ENCODE results near the gene PLA2G3. TPM values are rescaled to one million over a fixed set of nuclear protein-coding genes. Genes with fewer than 3 reads are reported as not detected.
A peak's percentile ranks its signal among the peaks of the same experiment; 100 is the strongest.

The PLA2G3 gene
- total RNA-seq, 1 experiment from 2014 or later, result 8.2 TPM

GRCh38 chr22:31148953-31149627 lies 8.8 kb upstream of the PLA2G3 start:
- H3K27ac Mint-ChIP-seq, result peak overlapping the region in 1 of 3 experiments; percentile 45; a peak in 1 of 7 replicates
- H4K20me1 ChIP-seq (ENCODE audit: control insufficient read depth, insufficient read depth, insufficient read length), result no peaks in the 10 kb centered on the region
- H3T11ph ChIP-seq (ENCODE audit: low read length), result no peak overlapping the region
- H2BK120ac ChIP-seq (ENCODE audit: low read depth, low read length, poor library complexity, severe bottlenecking), result no peak overlapping the region
- H2BK20ac ChIP-seq (ENCODE audit: low read depth, low read length, poor library complexity, severe bottlenecking), result no peak overlapping the region
- H3K56ac ChIP-seq (ENCODE audit: insufficient read length, low read depth, low read length), result no peak overlapping the region
- H3K4me3 Mint-ChIP-seq, result no peak overlapping the region; a peak in 1 of 5 replicates
- peaks cover 0 to 4% of the 10 kb centered on the region in 2 experiments; a peak in 2 of 4 replicates for H3K4me1 Mint-ChIP-seq
- no peak overlapping the region for H2AFZ ChIP-seq (ENCODE audit: low read length)
- H3K9ac ChIP-seq (ENCODE audit: extremely low read depth, insufficient read length, low read length), result no peak overlapping the region
- no peaks in the 10 kb centered on the region for H3K79me2 ChIP-seq (ENCODE audit: insufficient read depth, low read length)
- no peak overlapping the region for H3K4ac ChIP-seq (ENCODE audit: low read depth, low read length)
- no peak overlapping the region for H3K14ac ChIP-seq (ENCODE audit: insufficient read depth, low read length)
- H2BK5ac ChIP-seq (ENCODE audit: insufficient read length, low read length), result no peak overlapping the region
- H2BK12ac ChIP-seq (ENCODE audit: insufficient read length, low read depth, low read length), result no peak overlapping the region
- no CpG with 5 or more reads among the region's 5 CpGs for WGBS (ENCODE audit: extremely low coverage, insufficient read length, low lambda C conversion rate)
- no peaks in the 10 kb centered on the region for H3K4me1 ChIP-seq (ENCODE audit: insufficient read depth, low read length)
- H3K36me3 Mint-ChIP-seq (ENCODE audit: insufficient read depth in 1 of 3, low read depth in 3 of 3), result peaks cover 0 to 13% (median 5%) of the 10 kb centered on the region in 3 experiments; a peak in 3 of 7 replicates
- H3K27ac ChIP-seq (ENCODE audit: insufficient read length, low read depth, low read length), result no peak overlapping the region
- H4K91ac ChIP-seq (ENCODE audit: insufficient read length, low read depth, low read length), result no peak overlapping the region
- H3K79me1 ChIP-seq (ENCODE audit: insufficient read depth, low read depth, low read length, poor library complexity, severe bottlenecking), result no peaks in the 10 kb centered on the region
- no peak overlapping the region for H3K18ac ChIP-seq (ENCODE audit: insufficient read length, low read depth, low read length)
- H3K27me3 ChIP-seq (ENCODE audit: insufficient read depth, low read length), result no peaks in the 10 kb centered on the region
- H2BK15ac ChIP-seq (ENCODE audit: low read depth, low read length), result no peak overlapping the region
- TF ChIP-seq CTCF (conservative IDR thresholded peaks at IDR 0.05), result peak; percentile 95
- H3K23ac ChIP-seq (ENCODE audit: insufficient read length, low read depth, low read length), result no peak overlapping the region
- H3K27me3 Mint-ChIP-seq (ENCODE audit: low read depth), result peaks cover 35% of the 10 kb centered on the region
- H3K4me2 ChIP-seq (ENCODE audit: insufficient read depth, insufficient read length, low read length), result no peak overlapping the region
- H2AK5ac ChIP-seq (ENCODE audit: insufficient read length, low read length), result no peak overlapping the region
- peak; percentile 91 for DNase-seq
- no peak overlapping the region for H4K5ac ChIP-seq (ENCODE audit: insufficient read length, low read depth, low read length)
- H4K8ac ChIP-seq (replicated peaks; ENCODE audit: insufficient read length, low read depth, low read length), result no peak overlapping the region
- peaks cover 27 to 29% of the 10 kb centered on the region in 2 experiments for H3K9me3 Mint-ChIP-seq
- H3K9me3 ChIP-seq (ENCODE audit: control insufficient read depth, low read depth, low read length), result peaks cover 5% of the 10 kb centered on the region
- H3K23me2 ChIP-seq (ENCODE audit: insufficient read length, low read depth, low read length, poor library complexity, severe bottlenecking), result no peaks in the 10 kb centered on the region
